Stimulated activated CD4-positive, alpha-beta T cell treated with anti-CD3 and anti-CD28 coated beads, Interleukin-1b, Interleukin-23, amount 100 ng/mL, for 24 hours (primary cell): ENCODE results near the gene SCAANT1.

Source experiments
- DNase-seq, 4 experiments: peaks; one replicate each; pipeline ENCODE4 v3.0.0-alpha.2; 2020; ENCODE audit warnings: low read depth in 4 of 4, low spot score in 1 of 4

SCAANT1 gene

GRCh38 chr3:63905731-63906620 is 6.2 kb downstream of the SCAANT1 start:
- DNase-seq: no peak

GRCh38 chr3:63900459-63900858 is 11.7 kb downstream of the SCAANT1 start:
- DNase-seq: no peak

- DNase-seq: no peak
Measured at GRCh38 chr3:63900010-63900409, 12.2 kb downstream of the SCAANT1 start.

- DNase-seq: no peak
Measured at GRCh38 chr3:63896332-63897030, 15.7 kb downstream of the SCAANT1 start.

- no peak for DNase-seq
Measured at GRCh38 chr3:63895422-63896189, 16.6 kb downstream of the SCAANT1 start.

GRCh38 chr3:63892773-63893352 is 19.3 kb downstream of the SCAANT1 start:
- no peak for DNase-seq

- DNase-seq: no peak
Measured at GRCh38 chr3:63891518-63891917, 20.7 kb downstream of the SCAANT1 start.

GRCh38 chr3:63886858-63887257 is 25.3 kb downstream of the SCAANT1 start:
- DNase-seq: no peak

- DNase-seq: no peak
Measured at GRCh38 chr3:63880653-63881052, 31.5 kb downstream of the SCAANT1 start.

- DNase-seq: no peak
Measured at GRCh38 chr3:63878394-63879060, 33.7 kb downstream of the SCAANT1 start.

- DNase-seq: no peak
Measured at GRCh38 chr3:63877737-63878393, 34.3 kb downstream of the SCAANT1 start.

GRCh38 chr3:63876260-63876659 is 35.9 kb downstream of the SCAANT1 start:
- no peak for DNase-seq

- DNase-seq: no peak
Measured at GRCh38 chr3:63875510-63875909, 36.7 kb downstream of the SCAANT1 start.

- DNase-seq: no peak
Measured at GRCh38 chr3:63874769-63875168, 37.4 kb downstream of the SCAANT1 start.

GRCh38 chr3:63872135-63872924 is 39.9 kb downstream of the SCAANT1 start:
- DNase-seq: no peak

GRCh38 chr3:63870615-63871005 is 41.6 kb downstream of the SCAANT1 start:
- DNase-seq: no peak

GRCh38 chr3:63869940-63870614 is 42.1 kb downstream of the SCAANT1 start:
- no peak for DNase-seq

GRCh38 chr3:63867225-63867624 is 45.0 kb downstream of the SCAANT1 start:
- no peak for DNase-seq

GRCh38 chr3:63864965-63865327 is 47.2 kb downstream of the SCAANT1 start:
- DNase-seq: no peak
